Stomach (tissue), 9 donors: Measurements from ENCODE around the gene MTMR11. TPM values are rescaled to one million over a fixed set of nuclear protein-coding genes. Genes with fewer than 3 reads are reported as not detected.

Experiments
- DNase-seq, 2 donors: peaks; one replicate each; pipeline versions ENCODE4 v3.0.0 to v3.0.0-alpha.2; 2013 to 2019
- H3K27ac ChIP-seq, 5 donors: fragments of 200-600 bp in 4 of 5; sonication (generic) in 4 of 5; one replicate each; pipeline ENCODE4 v1.5.1; 2013 to 2019; ENCODE audit warnings: mild to moderate bottlenecking in 1 of 5, moderate library complexity in 1 of 5
- H3K27me3 ChIP-seq, 3 donors: fragments of 200-600 bp; sonication (generic); one replicate each; pipeline ENCODE4 v1.5.1; 2017 to 2019; ENCODE audit warnings: mixed run types in 1 of 3
- H3K36me3 ChIP-seq, 4 donors: fragments of 200-600 bp; sonication (generic); 1 replicate in 3 of 4; 2 replicates in 1 of 4; pipeline ENCODE4 v1.5.1; 2016 to 2019
- H3K4me1 ChIP-seq, 4 donors: fragments of 200-600 bp; sonication (generic); one replicate each; pipeline ENCODE4 v1.5.1; 2016 to 2019
- H3K4me3 ChIP-seq, 4 donors: fragments of 200-600 bp; sonication (generic) in 3 of 4; one replicate each; pipeline ENCODE4 v1.5.1; 2016 to 2019; ENCODE audit warnings: mild to moderate bottlenecking in 1 of 4
- H3K9me3 ChIP-seq, 4 donors: fragments of 200-600 bp; sonication (generic); one replicate each; pipeline ENCODE4 v1.5.1; 2016 to 2019
- EP300 ChIP-seq: sonication (generic); formaldehyde crosslinking; IDR thresholded peaks from one replicate; pipeline ENCODE4 v1.6.1; 2017; ENCODE audit warnings: antibody characterized with exemption
- POLR2A ChIP-seq, 4 donors: fragments of 450-650 bp; IDR thresholded peaks; one replicate each; pipeline ENCODE4 v1.6.1; 2016; ENCODE audit warnings: antibody characterized with exemption in 4 of 4, control low read depth in 2 of 4, mild to moderate bottlenecking in 1 of 4, moderate library complexity in 1 of 4
- POLR2AphosphoS5 ChIP-seq, 3 donors: sonication (generic); formaldehyde crosslinking; IDR thresholded peaks; one replicate each; pipeline ENCODE4 v1.6.1; 2016; ENCODE audit warnings: antibody characterized with exemption in 3 of 3
- WGBS, 5 donors: extraction: QIAGEN DNeasy Blood & Tissue Kit in 3 of 5; methylation state at CpG; one replicate each; pipeline versions ENCODE4 v1.1.5 to v1.1.7; 2013 to 2018; 5-methylcytosine and 5-hydroxymethylcytosine counted together
- intact Hi-C: fragments of 100-400 bp; cut with DNase I; formaldehyde crosslinking; loops from one replicate; pipeline ENCODE4 v1.15.1; 2023; ENCODE audit warnings: low total_unique reads
- polyA plus RNA-seq, 3 donors: library from polyadenylated mRNA; stranded (reverse); fragments of 200-250 nt; gene quantifications; one replicate each; pipeline ENCODE4 v1.2.3, GENCODE V29; 2013
- total RNA-seq, 5 donors: library from RNA; depleted of rRNA; stranded (reverse); fragments of >200 nt; gene quantifications; one replicate each; pipeline versions ENCODE4 v1.1.0 to v1.2.3, GENCODE V29; 2014 to 2016
- TF ChIP-seq, protein P1 (sequence below), 7 experiments: fragments of 450-650 bp in 4 of 7; fragments of 200-600 bp in 3 of 7; sonication (generic) in 3 of 7; IDR thresholded peaks; one replicate each; pipeline ENCODE4 v1.5.1; 2016 to 2019; ENCODE audit warnings: antibody characterized with exemption in 7 of 7, control low read depth in 2 of 7, mild to moderate bottlenecking in 1 of 7
- donor health status: healthy with polysubstance abuse.
- donor health status: Bipolar disorder and iron deficiency.
- donor health status: healthy.

MTMR11 gene
- total and polyA plus RNA-seq, 8 donors, result 3.5 to 169 (median 7.8) TPM

DNA sequence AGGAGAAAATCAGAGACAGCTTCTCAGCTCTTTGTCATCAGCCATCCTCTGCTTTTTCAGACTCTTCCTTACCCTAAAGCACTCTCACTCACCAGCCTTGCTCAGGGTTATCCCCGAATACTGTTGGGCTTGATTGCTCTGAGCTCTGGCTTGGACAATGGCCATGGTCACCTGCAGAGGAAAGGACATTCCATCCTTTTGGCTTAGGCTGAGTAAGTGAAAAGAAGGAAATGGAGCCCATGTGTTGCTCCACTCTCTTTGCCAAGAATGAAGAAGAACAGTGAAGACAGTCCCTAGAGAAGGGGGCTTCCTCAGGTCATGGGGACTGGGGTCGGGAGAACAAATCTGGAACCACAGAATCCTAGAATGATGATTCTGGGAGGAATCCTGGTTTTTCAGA, 2.3 kb downstream of the MTMR11 start:
- H3K4me3 ChIP-seq, result no peak overlapping the region
- intact Hi-C loops, result no loop called here

DNA sequence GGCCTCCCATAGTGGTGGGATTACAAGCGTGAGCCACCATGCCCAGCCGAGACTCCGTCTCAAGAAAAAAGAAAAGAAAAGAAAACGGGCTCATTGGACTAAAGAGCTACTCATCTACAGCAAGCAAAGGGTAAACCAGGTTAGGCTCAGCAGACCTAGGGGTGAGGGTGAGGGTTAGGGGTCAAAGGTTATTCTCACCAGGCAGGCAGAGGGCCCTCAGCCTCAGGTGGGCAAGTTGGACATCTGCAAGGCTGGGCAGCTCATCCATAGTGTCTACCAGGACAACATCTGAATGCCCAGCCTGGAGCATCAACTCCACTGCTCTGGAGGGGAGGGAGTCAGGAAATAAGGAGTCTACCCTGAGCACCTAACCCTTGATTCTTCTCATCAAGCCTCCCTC, 3.5 kb downstream of the MTMR11 start:
- no peak for DNase-seq
- Histone ChIP-seq H3K27me3 (no peaks in the 10 kb centered on the region), H3K4me1 (peaks cover 22 to 44% (median 34%) of the 10 kb centered on the region in 4 donors), H3K9me3 (no peaks in the 10 kb centered on the region), H3K36me3 (peaks cover 0 to 37% (median 21%) of the 10 kb centered on the region in 4 donors), H3K27ac (peak overlapping the region in 1 of 5 donors; percentile 4), H3K4me3 (no peak overlapping the region)
- intact Hi-C loops, result no loop called here
- WGBS, 5 donors, result 95 to 98% (median 96%) methylated on average over 4 of the region's 4 CpGs
- TF ChIP-seq, protein P1, sequence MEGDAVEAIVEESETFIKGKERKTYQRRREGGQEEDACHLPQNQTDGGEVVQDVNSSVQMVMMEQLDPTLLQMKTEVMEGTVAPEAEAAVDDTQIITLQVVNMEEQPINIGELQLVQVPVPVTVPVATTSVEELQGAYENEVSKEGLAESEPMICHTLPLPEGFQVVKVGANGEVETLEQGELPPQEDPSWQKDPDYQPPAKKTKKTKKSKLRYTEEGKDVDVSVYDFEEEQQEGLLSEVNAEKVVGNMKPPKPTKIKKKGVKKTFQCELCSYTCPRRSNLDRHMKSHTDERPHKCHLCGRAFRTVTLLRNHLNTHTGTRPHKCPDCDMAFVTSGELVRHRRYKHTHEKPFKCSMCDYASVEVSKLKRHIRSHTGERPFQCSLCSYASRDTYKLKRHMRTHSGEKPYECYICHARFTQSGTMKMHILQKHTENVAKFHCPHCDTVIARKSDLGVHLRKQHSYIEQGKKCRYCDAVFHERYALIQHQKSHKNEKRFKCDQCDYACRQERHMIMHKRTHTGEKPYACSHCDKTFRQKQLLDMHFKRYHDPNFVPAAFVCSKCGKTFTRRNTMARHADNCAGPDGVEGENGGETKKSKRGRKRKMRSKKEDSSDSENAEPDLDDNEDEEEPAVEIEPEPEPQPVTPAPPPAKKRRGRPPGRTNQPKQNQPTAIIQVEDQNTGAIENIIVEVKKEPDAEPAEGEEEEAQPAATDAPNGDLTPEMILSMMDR (IDR thresholded peaks at IDR 0.05), result no peak
- TF ChIP-seq EP300, result no peak
- TF ChIP-seq POLR2AphosphoS5 (IDR thresholded peaks at IDR 0.05), result no peak
- TF ChIP-seq POLR2A (IDR thresholded peaks at IDR 0.05), result no peak

More for the DNA sequence above, 2.3 kb downstream of the MTMR11 start:
- Histone ChIP-seq H3K27ac (peak overlapping the region in 1 of 5 donors; percentile 10), H3K9me3 (no peaks in the 10 kb centered on the region), H3K27me3 (no peaks in the 10 kb centered on the region), H3K4me1 (peaks cover 27 to 43% (median 35%) of the 10 kb centered on the region in 4 donors), H3K36me3 (peaks cover 0 to 36% (median 21%) of the 10 kb centered on the region in 4 donors)
- 66 to 74% (median 71%) methylated on average over 2 of the region's 2 CpGs for WGBS, 5 donors
- no peak for DNase-seq
- TF ChIP-seq POLR2AphosphoS5 (IDR thresholded peaks at IDR 0.05), result no peak
- no peak for TF ChIP-seq POLR2A (IDR thresholded peaks at IDR 0.05)
- TF ChIP-seq, protein P1 (IDR thresholded peaks at IDR 0.05), result no peak
- TF ChIP-seq EP300, result no peak

DNA sequence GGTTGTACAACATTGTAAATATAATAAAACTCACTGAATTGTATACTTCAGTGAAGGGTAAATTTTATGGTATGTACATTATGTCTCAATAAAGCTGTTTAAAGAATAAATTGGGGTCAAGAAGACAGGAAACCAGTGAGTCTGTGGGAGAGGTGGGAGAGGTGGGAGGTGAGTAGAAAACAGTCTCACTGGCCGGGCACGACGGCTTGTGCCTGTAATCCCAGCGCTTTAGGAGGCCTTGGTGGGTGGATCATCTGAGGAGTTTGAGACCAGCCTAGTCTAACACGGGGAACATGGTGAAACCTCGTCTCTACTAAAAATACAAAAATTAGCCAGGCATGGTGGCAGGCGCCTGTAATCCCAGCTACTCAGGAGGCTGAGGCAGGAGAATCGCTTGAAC, 4.2 kb downstream of the MTMR11 start:
- H3K27me3 ChIP-seq, result no peaks in the 10 kb centered on the region
- TF ChIP-seq, protein P1 (IDR thresholded peaks at IDR 0.05), result no peak
- TF ChIP-seq POLR2A (IDR thresholded peaks at IDR 0.05) (no peak), POLR2AphosphoS5 (IDR thresholded peaks at IDR 0.05) (no peak), EP300 (no peak)
- peaks cover 15 to 37% (median 31%) of the 10 kb centered on the region in 4 donors for H3K4me1 ChIP-seq
- no peak overlapping the region for H3K27ac ChIP-seq
- no peaks in the 10 kb centered on the region for H3K9me3 ChIP-seq
- DNase-seq, result no peak
- intact Hi-C loops, result no loop called here
- H3K4me3 ChIP-seq, result no peak overlapping the region
- WGBS, 5 donors, result 94 to 99% (median 96%) methylated on average over 8 of the region's 8 CpGs
- peaks cover 0 to 37% (median 21%) of the 10 kb centered on the region in 4 donors for H3K36me3 ChIP-seq

DNA sequence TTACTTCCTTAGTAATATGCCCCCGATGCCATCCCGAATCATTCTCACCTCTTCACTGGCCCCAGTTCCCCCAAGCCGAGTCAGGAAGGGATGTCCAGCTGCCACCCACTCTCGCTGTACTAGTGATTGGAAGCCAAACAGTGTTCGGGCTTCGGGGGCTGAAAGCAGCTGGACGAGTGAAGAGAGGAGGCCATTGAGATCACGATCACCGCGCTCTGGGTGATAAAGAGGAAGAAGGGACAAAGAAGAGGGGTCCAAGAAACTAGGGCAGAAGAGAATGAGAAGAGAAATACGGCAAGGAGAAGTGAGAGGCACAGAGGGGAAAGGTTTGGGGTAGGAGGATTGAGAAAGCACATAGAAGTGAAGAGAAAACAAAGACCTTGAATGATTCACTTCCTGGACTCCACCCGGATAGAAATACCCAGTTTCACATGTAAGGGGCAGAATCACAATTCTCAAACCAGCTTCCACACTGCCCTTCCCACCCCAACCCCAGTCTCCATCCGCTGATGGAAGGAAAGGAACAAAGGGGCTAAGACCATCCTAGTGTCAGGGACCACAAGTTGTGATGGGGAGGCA, 5.4 kb downstream of the MTMR11 start:
- H3K27me3 ChIP-seq, result no peaks in the 10 kb centered on the region
- DNase-seq, result no peak
- WGBS, 5 donors, result 82 to 87% (median 85%) methylated on average over 13 of the region's 13 CpGs
- H3K36me3 ChIP-seq, result peaks cover 3 to 41% (median 25%) of the 10 kb centered on the region in 4 donors
- no peaks in the 10 kb centered on the region for H3K9me3 ChIP-seq
- TF ChIP-seq POLR2A (IDR thresholded peaks at IDR 0.05) (no peak), POLR2AphosphoS5 (IDR thresholded peaks at IDR 0.05) (no peak), EP300 (no peak)
- TF ChIP-seq, protein P1 (IDR thresholded peaks at IDR 0.05), result no peak
- intact Hi-C loops, result no loop called here
- H3K4me1 ChIP-seq, result peaks cover 16 to 35% (median 28%) of the 10 kb centered on the region in 4 donors
- peak overlapping the region in 1 of 5 donors; percentile 11 for H3K27ac ChIP-seq
- no peak overlapping the region for H3K4me3 ChIP-seq
